Rectal smooth muscle tissue (tissue), 1 donor: ENCODE results near the gene TGFBR2.
A peak's percentile ranks its signal among the peaks of the same experiment; 100 is the strongest.

Source experiments
- H3K27ac ChIP-seq: one replicate; pipeline ENCODE4 v1.7.0; 2013; ENCODE audit warnings: low read depth, low read length, inconsistent platforms
- H3K27me3 ChIP-seq: one replicate; pipeline ENCODE4 v1.7.0; 2013; ENCODE audit warnings: low read length; ENCODE audit not compliant: control insufficient read depth, insufficient read depth
- H3K36me3 ChIP-seq: one replicate; pipeline ENCODE4 v1.7.0; 2013; ENCODE audit warnings: low read length; ENCODE audit not compliant: control insufficient read depth, insufficient read depth
- H3K4me1 ChIP-seq: one replicate; pipeline ENCODE4 v1.7.0; 2013; ENCODE audit warnings: low read length; ENCODE audit not compliant: control insufficient read depth, insufficient read depth
- H3K4me3 ChIP-seq: one replicate; pipeline ENCODE4 v1.7.0; 2013; ENCODE audit warnings: low read length
- H3K9ac ChIP-seq: one replicate; pipeline ENCODE4 v1.7.0; 2013; ENCODE audit warnings: low read length

The TGFBR2 gene

DNA sequence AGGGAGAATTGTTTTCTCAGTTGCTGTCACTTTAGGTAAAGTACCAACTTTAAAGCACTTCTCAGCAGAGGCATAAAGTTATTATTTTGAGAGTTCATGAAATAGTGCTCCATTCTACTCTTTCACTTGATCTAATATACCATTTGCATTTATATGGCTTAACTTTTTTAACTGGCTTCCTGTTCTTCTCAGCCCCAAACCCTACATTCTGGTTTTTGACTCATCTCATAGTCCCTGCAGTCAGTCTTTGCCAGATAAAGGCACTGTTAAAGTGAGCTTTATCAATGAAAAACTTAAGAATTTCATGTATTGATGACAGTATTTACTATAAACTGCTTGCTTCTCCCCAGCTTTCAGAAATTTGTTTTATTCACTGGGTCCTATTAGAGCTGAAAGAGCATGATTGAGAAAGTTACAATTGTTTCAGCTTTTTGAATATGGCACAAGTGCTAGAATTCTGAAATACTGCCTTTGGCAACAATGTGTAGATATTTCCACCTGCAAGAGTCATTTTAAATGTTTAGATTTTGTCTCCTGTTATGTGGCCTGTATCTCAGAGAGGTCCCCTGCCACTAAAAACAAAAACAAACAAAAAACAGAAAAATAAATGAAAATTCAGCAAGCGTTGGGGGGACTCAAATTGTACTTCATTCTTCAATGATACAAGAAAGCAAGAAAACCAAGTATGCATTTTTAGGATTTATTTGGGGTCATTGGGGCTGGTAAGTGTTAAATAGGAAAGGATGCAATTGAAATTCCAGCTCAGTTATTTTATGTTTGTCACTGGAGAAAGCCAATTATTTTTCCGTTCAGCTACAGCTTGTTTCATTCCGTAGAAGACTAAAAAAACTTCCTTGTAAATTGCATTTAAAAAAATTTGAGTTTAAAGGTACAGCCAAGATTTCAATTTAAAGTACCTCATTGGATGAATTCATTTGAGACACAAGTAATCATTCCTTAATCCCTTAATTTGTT, 28.6 kb downstream of the TGFBR2 start:
- Histone ChIP-seq H3K27me3 (no peaks in the 10 kb centered on the region), H3K4me1 (peaks cover 41% of the 10 kb centered on the region), H3K36me3 (no peaks in the 10 kb centered on the region), H3K9ac (no peak overlapping the region), H3K27ac (no peak overlapping the region), H3K4me3 (no peak overlapping the region)

- Histone ChIP-seq H3K27ac (no peak overlapping the region), H3K4me3 (no peak overlapping the region), H3K36me3 (no peaks in the 10 kb centered on the region), H3K9ac (no peak overlapping the region), H3K4me1 (peaks cover 43% of the 10 kb centered on the region), H3K27me3 (no peaks in the 10 kb centered on the region)
These were observed 31.2 kb downstream of the TGFBR2 start for GRCh38 chr3:30637310-30638219.

DNA sequence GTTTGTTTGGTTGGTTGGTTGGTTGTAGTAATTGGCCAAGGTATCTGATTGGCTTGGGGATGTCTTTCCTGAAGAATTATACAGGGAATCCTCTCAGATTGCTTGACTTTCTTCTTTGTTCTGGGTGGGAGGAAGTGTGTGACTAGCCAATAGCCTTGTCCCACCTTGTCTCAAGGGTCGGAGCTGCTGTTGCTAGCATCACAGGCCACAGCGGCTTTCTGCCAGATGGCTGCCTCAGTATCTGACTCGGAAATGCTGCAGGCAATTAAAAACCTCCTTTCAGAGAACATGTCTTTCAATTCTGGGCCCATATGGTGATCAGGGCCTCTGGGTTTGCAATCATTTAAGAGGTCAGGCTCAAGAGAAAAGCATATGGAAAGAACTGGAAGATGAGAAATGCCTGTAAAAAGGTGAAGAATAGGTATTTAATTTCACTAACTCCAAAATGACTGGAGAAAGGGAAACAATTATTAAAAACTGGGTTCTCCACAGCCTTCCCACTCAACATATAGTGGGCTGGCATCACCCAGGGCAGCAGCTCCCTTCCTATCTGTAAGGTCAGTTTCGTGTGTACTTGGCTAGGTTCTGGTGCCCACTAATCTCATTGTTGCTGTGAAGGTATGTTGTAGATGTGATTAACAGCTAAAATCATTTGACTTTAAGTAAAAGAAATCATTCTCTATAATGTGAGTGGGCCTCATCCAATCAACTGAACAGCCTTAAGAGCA, 32.4 kb downstream of the TGFBR2 start:
- Histone ChIP-seq H3K4me1 (peaks cover 42% of the 10 kb centered on the region), H3K4me3 (no peak overlapping the region), H3K27ac (no peak overlapping the region), H3K9ac (no peak overlapping the region), H3K36me3 (no peaks in the 10 kb centered on the region), H3K27me3 (no peaks in the 10 kb centered on the region)

DNA sequence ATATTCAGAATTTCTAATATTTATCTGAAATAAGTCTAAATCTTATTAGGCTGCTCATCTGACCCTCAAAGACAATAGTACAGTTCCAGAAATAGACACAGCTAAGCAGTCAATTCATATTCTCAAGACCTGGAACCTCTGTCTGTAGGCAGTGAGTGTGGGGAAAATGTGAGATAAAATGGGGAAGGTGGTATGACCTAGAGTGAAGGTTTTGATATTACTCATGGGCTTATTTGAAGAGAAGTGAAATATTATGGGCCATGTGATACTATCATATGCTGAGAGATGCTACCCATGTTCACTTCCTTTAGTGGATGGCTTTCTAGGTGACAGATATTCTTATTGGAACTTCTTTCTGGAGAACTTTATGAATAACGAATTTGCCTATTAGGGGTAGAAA, 33.5 kb downstream of the TGFBR2 start:
- Histone ChIP-seq H3K4me3 (no peak overlapping the region), H3K9ac (no peak overlapping the region), H3K4me1 (peaks cover 40% of the 10 kb centered on the region), H3K36me3 (no peaks in the 10 kb centered on the region), H3K27ac (no peak overlapping the region), H3K27me3 (no peaks in the 10 kb centered on the region)

DNA sequence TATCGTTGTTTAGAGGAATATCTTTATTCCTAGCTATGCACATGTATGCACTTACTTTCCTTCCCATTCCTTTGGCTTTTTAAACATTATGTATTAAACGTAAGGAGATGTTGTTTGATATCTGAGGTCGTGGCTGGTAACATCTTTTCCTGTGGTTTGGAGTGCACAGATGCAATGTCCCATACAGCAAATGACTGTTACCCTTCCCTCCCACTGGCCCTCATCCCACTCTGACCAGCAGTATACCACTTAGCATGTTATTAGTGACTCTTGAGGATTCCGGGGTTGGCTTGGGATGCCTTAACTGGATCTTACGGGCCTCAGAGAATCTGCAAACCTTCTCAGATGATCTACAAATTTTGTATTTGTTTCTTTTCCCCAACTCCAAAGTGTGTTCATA, 34.5 kb downstream of the TGFBR2 start:
- Histone ChIP-seq H3K9ac (no peak overlapping the region), H3K36me3 (no peaks in the 10 kb centered on the region), H3K4me3 (no peak overlapping the region), H3K27ac (no peak overlapping the region), H3K27me3 (no peaks in the 10 kb centered on the region), H3K4me1 (peaks cover 37% of the 10 kb centered on the region)

DNA sequence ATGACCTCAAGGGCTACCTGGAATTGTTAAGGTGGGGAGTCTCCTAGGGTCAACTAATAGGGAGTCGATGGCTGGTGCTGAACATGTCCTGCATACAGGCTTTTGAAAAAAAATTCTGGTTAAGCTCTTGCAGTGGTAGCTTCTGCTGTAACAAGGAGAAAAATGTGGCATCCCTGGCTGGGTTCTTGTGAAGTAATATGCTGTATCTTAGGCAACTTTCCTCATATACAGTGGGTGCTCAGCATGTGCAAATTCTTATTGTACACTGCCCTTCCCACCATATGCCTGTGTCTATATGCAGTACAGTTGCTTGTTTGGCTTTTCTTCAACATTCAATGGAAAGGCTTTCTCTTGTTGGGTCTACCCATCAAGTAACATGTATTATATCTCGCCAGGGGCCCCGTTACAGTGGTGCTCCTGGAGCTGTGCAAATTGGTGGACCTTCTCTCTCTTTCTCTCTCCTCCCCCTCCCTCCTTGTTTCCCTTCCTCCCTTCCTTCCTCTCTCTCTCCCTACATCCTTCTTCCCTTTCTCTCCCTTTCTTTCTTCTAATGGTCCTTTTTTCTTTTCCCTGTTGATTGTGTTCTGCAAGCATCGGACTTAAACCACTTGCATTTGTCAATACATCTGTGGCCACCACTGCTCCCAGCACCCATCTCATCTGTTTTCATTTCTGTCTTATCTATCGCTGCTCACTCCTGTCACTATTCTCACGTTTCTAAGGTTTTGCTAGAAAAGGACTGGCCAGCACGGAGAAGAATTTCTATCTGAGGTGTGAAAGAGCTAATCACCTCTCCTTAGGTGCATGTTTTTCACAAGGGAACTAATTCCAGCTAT, 35.2 kb downstream of the TGFBR2 start:
- Histone ChIP-seq H3K9ac (no peak overlapping the region), H3K4me3 (peak overlapping the region; percentile 22), H3K27ac (no peak overlapping the region), H3K4me1 (peaks cover 35% of the 10 kb centered on the region), H3K36me3 (peaks cover 5% of the 10 kb centered on the region), H3K27me3 (no peaks in the 10 kb centered on the region)

- Histone ChIP-seq H3K27ac (peak overlapping the region; percentile 45), H3K4me1 (peaks cover 35% of the 10 kb centered on the region), H3K36me3 (peaks cover 8% of the 10 kb centered on the region)
These were observed 36.5 kb downstream of the TGFBR2 start for GRCh38 chr3:30642849-30643361.

GRCh38 chr3:30643763-30644462, 37.5 kb downstream of the TGFBR2 start:
- H3K27me3 ChIP-seq = no peaks in the 10 kb centered on the region
- H3K27ac ChIP-seq = peak overlapping the region; percentile 27
- no peak overlapping the region for H3K4me3 ChIP-seq
- no peak overlapping the region for H3K9ac ChIP-seq
- peaks cover 38% of the 10 kb centered on the region for H3K4me1 ChIP-seq
- peaks cover 15% of the 10 kb centered on the region for H3K36me3 ChIP-seq

More at GRCh38 chr3:30642849-30643361, 36.5 kb downstream of the TGFBR2 start:
- Histone ChIP-seq H3K9ac (no peak overlapping the region), H3K27me3 (no peaks in the 10 kb centered on the region), H3K4me3 (no peak overlapping the region)

DNA sequence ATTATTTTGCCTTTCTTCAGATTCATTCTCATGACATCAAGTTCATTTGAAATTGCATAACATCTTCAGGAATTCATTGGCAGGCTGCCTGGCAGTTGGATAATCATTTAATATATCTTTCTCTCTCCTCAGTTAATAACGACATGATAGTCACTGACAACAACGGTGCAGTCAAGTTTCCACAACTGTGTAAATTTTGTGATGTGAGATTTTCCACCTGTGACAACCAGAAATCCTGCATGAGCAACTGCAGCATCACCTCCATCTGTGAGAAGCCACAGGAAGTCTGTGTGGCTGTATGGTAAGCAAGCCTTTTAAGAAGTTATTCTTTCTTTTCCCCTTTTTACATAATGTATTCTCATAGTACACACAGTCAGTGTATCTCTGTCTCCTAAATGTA, 38.2 kb downstream of the TGFBR2 start:
- no peaks in the 10 kb centered on the region for H3K27me3 ChIP-seq
- peaks cover 42% of the 10 kb centered on the region for H3K4me1 ChIP-seq
- no peak overlapping the region for H3K9ac ChIP-seq
- H3K4me3 ChIP-seq = no peak overlapping the region
- peak overlapping the region; percentile 35 for H3K27ac ChIP-seq
- H3K36me3 ChIP-seq = peaks cover 17% of the 10 kb centered on the region

DNA sequence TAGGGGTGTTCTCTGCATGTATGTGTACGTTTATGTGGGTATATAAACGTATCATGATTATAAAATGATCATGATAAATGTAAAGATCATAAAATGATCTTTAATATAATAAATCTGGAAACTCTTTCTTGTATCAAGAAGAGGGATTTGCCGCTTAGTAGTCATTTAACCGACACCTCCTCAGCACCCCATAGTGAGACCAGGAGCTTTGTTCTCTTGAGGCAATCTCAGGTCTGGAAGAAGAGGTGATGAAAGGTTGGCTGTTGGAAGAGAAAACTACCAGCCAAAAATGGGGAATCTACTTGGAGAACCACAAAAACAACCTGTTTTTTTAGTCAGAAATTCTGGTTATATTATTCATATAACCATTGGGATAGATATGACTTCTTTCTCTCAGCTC, 38.7 kb downstream of the TGFBR2 start:
- Histone ChIP-seq H3K4me3 (no peak overlapping the region), H3K36me3 (peaks cover 17% of the 10 kb centered on the region), H3K9ac (no peak overlapping the region), H3K4me1 (peaks cover 42% of the 10 kb centered on the region), H3K27ac (no peak overlapping the region), H3K27me3 (no peaks in the 10 kb centered on the region)
